Umbilical cord (tissue), 2 donors: ENCODE data around the gene NRL. TPM values are rescaled to one million over a fixed set of nuclear protein-coding genes. Genes with fewer than 3 reads are reported as not detected.

Source experiments
- DNase-seq: peaks from one replicate; pipeline ENCODE4 v3.0.0-alpha.2; 2015; ENCODE audit warnings: low spot score
- total RNA-seq: library from RNA; depleted of rRNA; stranded (reverse); fragments of >200 nt; gene quantifications from one replicate; pipeline ENCODE4 v1.2.3, GENCODE V29; 2014; ENCODE audit warnings: low replicate concordance; ENCODE audit not compliant: insufficient read depth

NRL gene
- total RNA-seq, 1 donor from 2014 or later, result 0.24 TPM

DNA sequence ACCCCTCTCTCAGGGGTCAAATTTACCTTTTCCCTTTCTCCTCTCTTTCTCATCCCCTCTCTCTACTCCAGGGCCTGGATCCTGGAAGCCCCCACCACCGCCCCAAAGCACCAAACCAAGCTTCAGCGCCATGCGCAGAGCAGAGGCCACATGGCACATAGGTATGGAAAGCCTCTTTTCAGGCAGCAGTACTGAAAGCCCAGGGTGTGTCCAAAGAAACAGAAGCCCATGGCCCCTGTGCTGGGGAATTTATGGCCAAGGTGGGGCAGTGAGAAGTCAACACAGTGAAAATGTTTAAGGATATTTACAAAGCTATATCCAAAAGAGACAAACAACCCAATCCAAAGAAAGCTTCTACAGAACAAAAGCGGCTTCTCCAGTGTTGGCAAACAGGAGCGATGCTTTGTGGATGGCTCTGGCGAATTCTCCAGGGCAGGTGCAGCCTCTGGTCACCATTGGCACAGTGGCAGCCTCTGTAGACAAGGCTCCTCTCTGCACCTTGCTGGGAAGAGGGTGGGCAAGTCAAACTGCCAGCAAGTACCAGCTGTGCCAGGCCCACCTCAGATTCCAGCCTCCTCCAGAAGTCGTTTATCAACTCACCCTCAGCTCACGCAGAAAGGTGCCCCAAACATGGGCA, 48.1 kb downstream of the NRL start:
- no peak for DNase-seq

GRCh38 chr14:24065408-24065807, 49.3 kb downstream of the NRL start:
- DNase-seq, result no peak

DNA sequence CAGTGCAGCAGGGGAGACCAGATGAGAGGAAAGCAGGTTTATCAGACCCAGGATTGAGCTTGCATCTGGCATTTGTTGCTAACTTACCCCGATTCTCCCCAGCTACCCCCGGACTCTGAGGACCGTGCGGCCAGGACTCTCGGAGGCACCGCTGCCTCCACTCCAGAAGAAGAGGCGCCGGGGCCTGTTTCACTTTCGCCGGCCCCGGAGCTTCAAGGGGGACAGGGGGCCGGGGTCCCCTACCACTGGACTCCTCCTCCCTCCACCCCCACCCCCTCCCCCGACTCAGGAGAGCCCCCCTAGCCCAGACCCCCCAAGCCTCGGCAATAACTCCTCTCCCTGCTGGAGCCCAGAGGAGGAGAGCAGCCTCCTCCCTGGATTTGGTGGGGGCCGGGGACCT, 49.9 kb downstream of the NRL start:
- no peak for DNase-seq

DNA sequence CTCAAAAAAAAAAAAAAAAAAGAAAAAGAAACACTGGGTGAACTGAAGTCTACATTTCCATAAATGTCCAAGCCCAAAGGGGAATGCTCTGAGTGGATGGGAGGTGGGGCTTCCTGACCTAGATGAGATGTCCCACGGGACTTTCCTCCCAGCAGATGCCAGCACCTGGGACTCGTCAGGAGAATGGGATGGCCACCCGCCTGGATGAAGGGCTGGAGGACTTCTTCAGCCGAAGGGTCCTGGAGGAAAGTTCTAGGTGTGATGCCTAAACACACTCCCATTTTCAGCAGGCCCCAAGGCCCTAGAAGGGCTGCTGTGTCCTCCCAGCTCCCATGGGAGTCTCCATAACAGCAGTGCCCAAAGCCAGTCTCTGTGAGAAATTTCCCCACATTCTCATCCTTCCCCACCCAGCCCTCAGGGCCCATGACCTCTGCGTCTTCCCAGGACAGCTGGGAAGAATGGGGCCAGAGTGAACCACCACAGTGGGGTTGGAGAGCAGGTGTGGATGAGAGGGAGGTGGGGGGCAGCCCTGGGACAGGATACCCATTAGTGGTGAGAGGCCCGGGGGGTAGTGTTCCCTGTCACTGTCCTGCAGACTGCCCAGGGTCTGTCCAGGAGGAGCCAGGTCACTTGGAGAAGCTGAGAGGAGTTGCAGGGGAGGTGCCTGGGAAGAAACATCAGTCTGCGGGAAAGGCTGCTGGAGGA, 50.5 kb downstream of the NRL start:
- DNase-seq, result no peak

DNA sequence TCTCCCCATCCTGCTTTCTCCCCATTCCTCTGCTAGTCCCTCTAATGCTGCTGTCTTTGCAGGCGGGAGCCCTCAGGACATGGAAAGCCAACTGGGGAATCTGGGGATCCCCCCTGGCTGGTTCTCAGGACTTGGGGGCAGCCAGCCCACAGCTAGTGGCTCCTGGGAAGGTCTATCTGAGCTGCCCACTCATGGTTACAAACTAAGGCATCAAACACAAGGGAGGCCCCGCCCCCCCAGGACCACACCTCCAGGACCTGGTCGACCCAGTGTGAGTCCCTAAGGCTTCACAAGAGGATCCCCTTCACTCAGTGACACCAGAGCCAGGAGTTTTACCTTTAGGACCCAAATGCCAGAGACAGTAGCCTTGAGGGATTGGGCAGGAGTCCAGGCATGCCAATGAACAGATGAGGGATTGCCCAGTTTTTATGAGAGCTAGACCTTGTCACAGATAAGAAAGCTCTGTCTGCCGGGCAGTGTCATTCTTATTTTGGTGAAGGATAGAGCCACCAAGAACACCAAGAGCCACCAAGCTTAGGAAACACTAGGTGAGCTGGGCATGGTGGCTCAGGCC, 51.4 kb downstream of the NRL start:
- DNase-seq, result no peak

DNA sequence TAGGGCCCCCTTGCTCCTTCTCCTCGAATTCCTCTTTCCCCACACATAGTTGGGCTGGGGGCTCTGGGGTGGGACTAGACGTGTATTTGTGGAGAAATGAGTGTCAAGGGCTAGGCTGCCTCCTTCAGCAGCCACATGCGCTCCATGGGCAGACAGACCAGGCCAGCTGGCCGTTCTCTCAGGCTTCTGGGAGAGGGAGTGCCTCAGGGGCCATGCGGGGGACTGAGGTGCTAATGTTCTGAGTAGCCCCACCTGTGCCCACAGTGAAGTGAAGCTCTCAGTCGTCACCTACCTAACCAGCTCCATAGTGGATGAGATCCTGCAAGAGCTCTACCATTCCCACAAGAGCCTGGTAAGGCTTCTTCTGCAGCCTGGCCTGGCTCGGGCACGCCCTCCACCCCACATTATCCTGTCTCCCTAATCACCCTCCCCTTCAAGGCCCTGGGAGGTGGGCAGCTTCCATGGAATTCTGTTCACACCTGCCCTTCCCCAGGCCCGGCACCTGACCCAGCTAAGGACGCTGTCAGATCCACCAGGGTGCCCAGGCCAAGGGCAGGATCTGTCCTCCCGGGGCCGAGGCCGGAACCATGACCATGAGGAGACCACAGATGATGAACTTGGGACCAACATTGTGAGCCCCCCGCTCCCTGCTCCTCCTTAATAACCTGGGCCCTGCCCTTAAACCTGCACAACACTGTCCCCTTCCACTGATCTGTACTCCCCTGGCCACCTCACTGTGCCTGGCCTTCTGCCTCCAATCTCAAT, 52.4 kb downstream of the NRL start:
- DNase-seq, result no peak

GRCh38 chr14:24060984-24061913, 53.5 kb downstream of the NRL start:
- no peak for DNase-seq

DNA sequence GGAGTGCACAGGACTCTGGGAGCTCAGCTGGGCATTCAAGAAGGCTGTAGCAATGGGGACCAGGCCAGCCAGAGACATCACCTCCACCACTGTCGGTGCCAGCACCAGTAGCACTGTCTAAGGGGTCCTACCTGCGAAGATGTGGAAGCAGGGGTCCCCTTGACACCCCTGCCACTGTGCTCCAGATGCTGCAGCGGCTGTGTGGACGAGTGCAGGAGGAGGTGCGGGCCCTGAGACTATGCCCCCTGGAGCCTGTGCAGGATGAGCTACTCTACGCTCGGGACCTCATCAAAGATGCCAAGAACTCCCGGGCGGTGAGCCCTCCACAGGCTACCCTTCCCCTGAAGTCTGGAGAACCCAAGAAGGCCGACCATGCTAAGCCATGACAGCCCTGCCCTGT, 54.3 kb downstream of the NRL start:
- DNase-seq, result no peak

DNA sequence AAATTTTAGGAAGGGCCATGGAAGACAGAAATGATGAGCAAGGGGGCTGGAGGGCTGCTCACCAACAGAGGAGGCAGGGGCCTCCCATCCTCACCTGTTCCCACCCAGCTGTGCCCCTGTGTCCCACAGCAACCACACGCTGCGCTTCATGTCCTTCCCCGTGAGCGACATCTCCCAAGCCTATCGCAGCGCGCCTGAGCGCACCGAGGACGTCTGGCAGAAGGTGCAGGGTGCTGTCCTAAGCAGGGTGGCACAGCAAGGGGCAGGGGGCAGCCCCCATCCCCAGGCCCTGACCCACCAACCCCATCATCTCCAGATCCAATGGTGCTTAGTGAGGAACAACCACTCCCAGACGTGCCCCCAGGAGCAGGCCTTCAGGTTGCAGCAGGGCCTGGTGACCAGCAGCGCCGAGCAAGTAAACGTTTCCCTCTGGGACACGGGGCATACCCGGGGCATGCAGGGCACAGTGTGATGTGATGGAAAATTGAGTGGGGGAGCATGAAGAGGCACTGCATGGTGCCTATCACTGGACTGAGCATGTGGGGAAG, 54.8 kb downstream of the NRL start:
- no peak for DNase-seq

DNA sequence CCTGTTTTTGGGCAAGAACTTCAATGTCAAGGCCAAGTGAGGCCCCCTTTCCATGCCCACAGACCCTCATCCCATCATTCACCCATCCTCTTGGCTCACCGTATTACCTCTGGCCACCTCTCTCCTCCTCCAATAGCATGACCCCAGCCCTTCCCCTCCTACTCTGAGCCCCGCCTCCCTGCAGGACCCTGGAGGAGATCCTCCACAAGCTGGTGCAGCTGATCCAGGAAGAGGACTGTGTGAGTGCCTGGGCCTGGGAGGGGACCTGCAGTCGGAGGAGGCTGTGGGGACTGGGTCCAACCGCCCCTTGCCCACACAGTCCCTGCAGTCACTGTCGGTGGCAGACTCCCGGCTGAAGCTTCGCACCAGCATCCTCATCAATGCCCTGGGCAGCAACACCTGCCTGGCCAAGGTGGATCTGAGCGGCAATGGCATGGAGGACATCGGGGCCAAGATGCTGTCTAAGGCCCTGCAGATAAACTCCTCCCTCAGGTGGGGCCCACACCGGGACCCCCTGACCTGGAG, 55.7 kb downstream of the NRL start:
- DNase-seq, result no peak

- DNase-seq, result peak; percentile 84
Measured at GRCh38 chr14:24058260-24058950, 56.3 kb downstream of the NRL start.

DNA sequence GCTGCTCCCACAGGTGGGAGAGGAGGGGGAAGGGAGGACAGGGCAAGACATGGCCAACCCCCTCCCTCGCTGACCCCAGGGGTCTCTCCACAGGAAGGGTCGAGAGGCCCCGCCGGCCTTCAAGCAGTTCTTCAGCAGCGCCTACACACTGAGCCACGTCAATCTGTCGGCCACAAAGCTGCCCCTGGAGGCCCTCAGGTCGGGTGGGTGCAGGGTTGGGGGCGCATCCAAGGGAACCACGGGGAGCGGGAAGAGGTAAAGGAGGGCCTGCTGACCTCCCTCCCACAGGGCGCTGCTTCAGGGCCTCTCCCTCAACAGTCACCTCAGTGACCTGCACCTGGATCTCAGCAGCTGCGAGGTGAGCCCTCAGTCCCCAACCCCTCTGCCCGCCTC, 56.9 kb downstream of the NRL start:
- DNase-seq, result no peak

DNA sequence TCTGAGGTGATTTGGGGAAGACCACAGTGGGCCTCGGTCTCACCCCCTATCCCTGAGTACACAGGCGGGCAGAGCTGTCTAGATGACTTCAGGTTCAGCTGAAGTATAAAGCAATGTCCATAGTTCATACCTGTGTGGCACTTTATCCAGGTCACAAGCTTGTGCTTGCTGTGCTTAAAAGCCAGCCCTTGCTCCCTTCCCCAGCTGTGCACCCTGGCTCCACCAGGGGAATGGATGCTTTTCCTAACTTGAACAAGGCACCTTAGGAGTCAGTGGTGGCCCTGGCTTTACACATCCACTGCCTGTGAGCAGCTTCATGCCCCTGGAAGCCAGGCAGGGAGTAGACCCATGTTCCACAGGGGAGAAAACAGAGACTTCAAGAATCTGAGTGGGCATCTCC, 57.5 kb downstream of the NRL start:
- DNase-seq, result no peak

- no peak for DNase-seq
Measured at GRCh38 chr14:24056800-24057184, 58.0 kb downstream of the NRL start.

- DNase-seq, result no peak
Measured at GRCh38 chr14:24055971-24056799, 58.6 kb downstream of the NRL start.

DNA sequence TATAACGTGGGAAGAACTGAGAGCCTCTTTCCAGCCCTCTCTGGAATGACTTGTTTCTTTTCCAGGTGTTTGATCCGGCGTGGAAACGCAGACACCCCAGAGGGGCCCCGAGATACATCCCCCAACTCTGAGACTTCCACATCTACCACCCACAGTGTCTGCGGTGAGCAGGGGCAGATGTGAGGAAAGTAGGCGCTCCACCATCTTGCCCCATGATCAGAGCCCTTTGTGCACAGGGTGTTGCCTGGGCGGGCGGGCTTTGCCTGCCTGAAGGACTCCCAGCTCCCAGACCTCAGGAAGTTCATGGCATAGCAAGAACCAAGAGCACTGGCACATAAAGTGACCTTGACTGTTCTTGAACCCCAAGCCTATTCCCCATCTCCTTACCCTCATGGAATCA, 60.1 kb downstream of the NRL start:
- DNase-seq, result no peak

DNA sequence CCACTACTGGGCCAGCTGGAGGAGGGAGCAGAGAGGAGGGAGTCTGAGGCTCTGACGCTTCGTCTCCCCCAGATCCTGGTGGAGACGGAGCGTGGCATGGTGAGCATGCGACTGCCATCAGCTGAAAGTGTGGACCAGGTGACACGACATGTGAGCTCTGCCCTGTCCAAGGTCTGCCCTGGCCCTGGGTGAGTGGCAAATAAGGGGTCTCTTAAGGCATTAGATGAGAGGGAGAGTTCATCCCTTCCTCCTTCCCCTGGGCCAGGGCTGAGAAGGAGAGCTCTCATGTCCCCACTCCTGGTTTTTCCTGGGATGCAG, 60.5 kb downstream of the NRL start:
- DNase-seq, result no peak

DNA sequence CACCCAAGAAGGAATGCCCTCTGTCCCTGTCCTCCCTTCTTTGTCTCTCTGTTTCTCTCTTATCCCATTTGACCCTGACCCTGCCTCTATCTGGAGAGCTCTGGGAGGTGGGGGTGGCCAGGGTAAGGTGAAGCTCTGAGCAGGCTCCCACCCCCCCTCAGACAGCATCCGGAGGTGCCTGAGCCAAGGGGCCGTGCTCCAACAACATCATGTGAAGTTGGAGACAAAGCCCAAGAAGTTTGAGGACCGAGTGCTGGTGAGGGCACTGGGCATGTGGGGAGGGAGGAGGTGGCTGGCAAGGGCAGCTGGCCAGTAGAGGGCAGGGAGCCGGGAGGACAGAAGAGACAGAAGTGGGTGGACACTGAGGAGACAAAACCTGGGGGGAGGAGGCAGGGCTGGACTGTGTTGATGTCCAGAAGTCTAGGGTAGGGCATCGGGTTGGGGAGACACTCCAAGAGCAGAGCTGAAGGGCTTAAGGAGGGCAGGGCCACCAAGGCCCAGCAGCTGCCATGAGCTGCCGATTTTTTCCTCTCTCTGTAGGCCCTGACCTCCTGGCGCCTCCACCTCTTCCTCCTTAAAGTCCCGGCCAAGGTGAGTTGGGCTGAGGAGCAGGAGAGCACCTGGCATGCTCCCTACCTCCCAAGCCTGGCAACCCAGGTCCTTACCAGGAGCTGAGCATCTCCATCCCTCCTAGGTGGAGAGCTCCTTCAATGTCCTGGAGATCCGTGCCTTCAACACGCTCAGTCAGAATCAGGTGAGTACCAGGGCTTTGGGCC, 61.0 kb downstream of the NRL start:
- no peak for DNase-seq
